ENCODE results near the gene PARD6A. TPM values are rescaled to one million over a fixed set of nuclear protein-coding genes. Genes with fewer than 3 reads are reported as not detected.

Gene PARD6A
- total RNA-seq, 2 donors from 2014 or later = 4.6 to 10.3 TPM

DNA sequence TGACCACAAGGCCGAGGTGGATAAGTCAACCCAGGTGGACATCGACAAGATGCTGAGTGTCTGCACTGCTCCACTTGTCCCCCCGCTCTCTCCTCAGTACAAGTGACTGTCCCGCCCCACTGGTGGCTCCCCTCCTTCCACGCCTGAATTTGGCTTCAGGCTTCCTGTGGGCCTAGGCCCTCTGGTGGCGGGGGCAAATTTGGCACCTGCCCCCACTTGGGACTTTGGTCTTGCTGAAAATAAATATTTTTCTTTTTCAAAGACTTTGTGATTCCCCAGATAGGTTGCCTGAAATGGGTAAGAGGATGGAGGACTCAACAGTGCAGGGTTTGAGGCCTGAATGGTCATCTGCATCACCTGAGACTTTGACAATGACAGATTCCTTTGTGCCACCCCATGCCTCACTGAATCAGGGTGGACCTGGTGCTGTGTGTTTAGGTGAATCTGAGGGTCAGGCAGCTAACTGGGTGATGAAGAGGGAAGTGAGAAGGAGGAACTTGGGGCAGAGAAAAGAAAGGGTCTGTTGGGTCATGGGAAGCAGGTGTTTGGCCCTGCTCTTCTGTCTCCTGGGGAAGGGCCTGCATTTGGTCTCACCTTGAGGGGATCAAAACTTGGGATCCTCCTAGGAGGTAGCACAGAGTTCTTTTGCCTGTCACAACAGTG lies 7.9 kb downstream of the PARD6A start:
- Histone ChIP-seq H3K27ac (peak overlapping the region; percentile 70), H3K9ac (ENCODE audit: low read depth in 2 of 2, low read length in 2 of 2) (peak overlapping the region in 1 of 2 donors; percentile 6), H3K4me3 (no peak overlapping the region), H3K9me3 (no peaks in the 10 kb centered on the region), H3K4me1 (peaks cover 24% of the 10 kb centered on the region), H3K27me3 (no peaks in the 10 kb centered on the region), H3K36me3 (no peaks in the 10 kb centered on the region)
- no peak for DNase-seq
- no peak for TF ChIP-seq CTCF (IDR thresholded peaks at IDR 0.05)
- intact Hi-C loops (cut with DNase I) = loop anchor here (10.0 kb wide), 1 partner anchor 144 kb away; the partner anchor contains the start of gene RIPOR1

DNA sequence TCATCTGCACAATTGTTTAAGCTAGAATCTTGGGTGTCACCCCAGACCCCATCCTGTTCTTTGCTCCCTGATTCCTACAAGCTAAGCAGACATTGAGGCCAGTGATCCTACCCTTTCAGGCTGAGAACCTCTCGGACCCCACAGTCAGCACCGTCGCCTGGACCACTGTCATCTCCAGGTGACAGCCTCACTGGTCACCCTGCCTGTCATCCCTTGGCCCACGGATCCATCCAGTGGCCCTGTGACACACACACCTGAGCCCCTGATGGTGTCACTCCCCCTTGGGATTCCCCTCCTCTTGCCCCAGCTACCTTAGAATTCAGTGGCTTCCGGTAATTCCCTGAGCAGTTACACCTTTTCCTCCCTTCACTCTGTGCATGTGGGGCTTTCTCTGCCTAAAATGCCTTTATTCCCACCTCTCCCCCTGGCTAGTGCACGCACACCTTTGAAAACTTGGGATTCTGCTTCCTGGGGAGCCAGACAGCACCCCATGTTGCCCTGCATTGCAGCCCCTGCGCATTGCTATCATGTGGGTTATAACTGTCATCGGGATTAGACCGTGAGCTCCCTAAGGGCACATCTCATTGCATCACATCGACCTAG lies 8.8 kb downstream of the PARD6A start:
- TF ChIP-seq CTCF (IDR thresholded peaks at IDR 0.05) = no peak
- Histone ChIP-seq H3K4me1 (peaks cover 30% of the 10 kb centered on the region), H3K9ac (ENCODE audit: low read depth in 2 of 2, low read length in 2 of 2) (no peak overlapping the region), H3K9me3 (no peaks in the 10 kb centered on the region), H3K4me3 (no peak overlapping the region), H3K36me3 (no peaks in the 10 kb centered on the region), H3K27me3 (no peaks in the 10 kb centered on the region), H3K27ac (no peak overlapping the region)
- DNase-seq = no peak
- intact Hi-C loops (cut with DNase I) = loop anchor here (5.0 to 10.0 kb wide), 2 partner anchors 143 to 145 kb away; partner anchors contain the start of gene RIPOR1

- intact Hi-C loops (cut with DNase I) = loop anchor here (5.0 kb wide), 1 partner anchor 140 kb away; no protein-coding TSS in a partner anchor
- DNase-seq = no peak
- peak overlapping the region; percentile 86 for H3K27ac ChIP-seq
- H3K27me3 ChIP-seq = no peaks in the 10 kb centered on the region
- H3K4me3 ChIP-seq = no peak overlapping the region
- H3K4me1 ChIP-seq = peaks cover 27% of the 10 kb centered on the region
- H3K36me3 ChIP-seq = no peaks in the 10 kb centered on the region
- no peak for TF ChIP-seq CTCF (IDR thresholded peaks at IDR 0.05)
- H3K9me3 ChIP-seq = no peaks in the 10 kb centered on the region
- H3K9ac ChIP-seq (ENCODE audit: low read depth in 2 of 2, low read length in 2 of 2) = no peak overlapping the region
Observed at GRCh38 chr16:67672306-67672705, 11.5 kb downstream of the PARD6A start.

DNA sequence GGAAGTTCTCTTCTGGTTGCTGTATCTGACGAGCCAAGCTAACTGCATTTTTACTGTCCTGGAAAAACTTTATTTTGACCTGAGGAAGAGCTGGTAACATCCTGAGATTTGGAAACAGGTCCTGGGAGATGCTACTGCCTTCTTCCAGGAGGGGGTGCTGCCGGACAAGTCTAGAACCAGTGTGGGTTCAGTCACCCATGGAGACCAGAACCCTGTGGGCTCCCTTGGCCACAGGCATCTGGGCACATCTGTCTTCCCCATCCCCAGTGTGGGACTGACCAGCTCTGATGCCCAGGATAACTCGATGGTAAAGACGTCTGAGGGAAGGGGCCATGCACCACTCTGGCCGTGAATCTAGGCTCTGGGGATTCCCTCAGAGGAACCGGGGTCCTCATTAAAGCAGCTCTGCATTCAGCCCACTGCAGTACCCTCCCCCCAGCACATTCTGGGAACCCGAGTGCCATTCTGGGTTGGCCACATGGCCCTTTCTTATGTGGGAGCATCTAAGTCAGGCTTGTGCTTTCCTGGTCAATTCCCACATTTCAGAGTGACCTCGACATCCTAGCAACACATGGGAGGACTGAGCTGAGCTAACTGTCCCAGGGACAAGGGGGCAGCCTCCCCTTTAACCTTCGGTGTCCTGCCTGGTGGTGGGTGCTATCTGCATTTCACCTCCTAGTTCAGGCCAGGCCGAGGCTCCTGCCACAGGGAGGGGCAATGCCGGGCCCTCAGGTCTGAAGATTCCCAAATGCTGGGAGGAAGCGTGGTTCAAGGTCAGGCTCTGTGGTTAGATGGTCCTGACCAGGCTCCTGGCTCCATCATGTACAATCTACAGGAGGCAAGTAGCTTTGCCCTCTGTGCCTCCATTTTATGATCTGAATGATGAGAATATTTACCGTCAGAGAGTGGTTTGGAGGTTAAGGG lies 12.2 kb downstream of the PARD6A start:
- Histone ChIP-seq H3K4me1 (peaks cover 22% of the 10 kb centered on the region), H3K4me3 (no peak overlapping the region), H3K9me3 (no peaks in the 10 kb centered on the region), H3K27me3 (no peaks in the 10 kb centered on the region), H3K36me3 (no peaks in the 10 kb centered on the region), H3K9ac (ENCODE audit: low read depth in 2 of 2, low read length in 2 of 2) (peak overlapping the region; percentile 24 to 77), H3K27ac (peak overlapping the region; percentile 86)
- peak; percentile 89 for DNase-seq
- intact Hi-C loops (cut with DNase I) = loop anchor here (5.0 kb wide), 1 partner anchor 139 kb away; no protein-coding TSS in a partner anchor
- peak; percentile 83 for TF ChIP-seq CTCF (IDR thresholded peaks at IDR 0.05)
